Measurements from ENCODE around the gene MAGI2.
A peak's percentile ranks its signal among the peaks of the same experiment; 100 is the strongest.
"Not testable (repeated sequence)": the region's sequence is repeated elsewhere in the genome, so short reads cannot be mapped to it uniquely, and the experiment has no call there.

Gene MAGI2

GRCh38 chr7:78017591-78018100, 1435.8 kb downstream of the MAGI2 start:
- no peak for DNase-seq

- DNase-seq, result no peak
These were observed 1437.8 kb downstream of the MAGI2 start for GRCh38 chr7:78015574-78016260.

GRCh38 chr7:78014401-78014800, 1439.1 kb downstream of the MAGI2 start:
- no peak for DNase-seq

DNA sequence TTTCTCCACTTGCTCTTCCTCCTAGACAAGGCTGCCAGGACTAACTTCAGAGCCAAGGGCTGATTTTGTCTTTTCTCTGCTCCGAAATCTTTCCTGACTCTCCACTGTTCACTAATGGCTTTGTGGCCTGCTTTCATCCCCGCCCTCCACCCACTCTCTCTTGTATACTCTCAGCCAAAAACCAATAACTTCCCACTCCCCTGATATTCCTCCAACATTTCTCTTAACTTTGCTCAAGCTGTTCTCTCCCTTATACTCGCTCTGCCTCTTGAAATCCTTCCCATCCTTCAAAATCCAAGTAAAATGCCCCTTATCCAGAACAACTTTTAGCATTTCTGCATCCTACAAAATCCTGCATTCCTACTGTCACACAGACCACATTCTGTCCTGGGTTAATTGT, 1440.1 kb downstream of the MAGI2 start:
- no peak for DNase-seq

GRCh38 chr7:78011642-78012041, 1441.8 kb downstream of the MAGI2 start:
- no peak for DNase-seq

GRCh38 chr7:78007231-78007630, 1446.2 kb downstream of the MAGI2 start:
- DNase-seq, result no peak

DNA sequence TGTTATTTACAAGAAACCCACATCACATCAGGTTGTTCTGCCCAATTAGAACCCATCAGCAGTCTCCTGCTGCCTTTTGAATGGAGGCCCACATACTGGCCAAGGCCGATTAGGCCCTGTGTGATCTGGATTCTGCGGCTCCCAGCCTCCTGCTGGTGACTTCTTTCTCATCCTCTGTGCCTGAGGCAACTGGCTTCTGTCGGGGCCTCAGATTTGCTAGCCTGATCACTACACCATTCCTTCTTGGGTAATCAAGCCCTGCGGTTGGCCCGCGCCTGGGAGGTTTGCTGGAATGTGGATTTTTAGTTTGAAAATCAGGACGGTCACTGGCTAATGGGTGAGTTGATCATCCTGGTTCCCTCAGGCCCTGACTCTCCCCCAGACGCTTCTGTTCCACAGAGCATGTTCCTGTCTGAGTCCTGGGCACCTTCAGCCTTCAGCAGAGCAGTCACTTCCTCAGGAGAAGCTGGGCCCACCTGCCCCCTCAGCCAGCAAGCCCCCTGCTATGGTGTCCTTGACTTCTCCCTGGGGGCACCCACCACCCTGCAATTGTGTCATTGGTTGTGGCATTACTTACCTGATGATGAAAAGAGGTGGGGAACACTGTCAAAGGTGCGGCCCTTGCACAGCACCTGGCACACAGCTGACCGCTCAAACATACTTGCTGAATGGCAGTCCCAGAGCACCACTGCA, 1447.3 kb downstream of the MAGI2 start:
- DNase-seq, result no peak

DNA sequence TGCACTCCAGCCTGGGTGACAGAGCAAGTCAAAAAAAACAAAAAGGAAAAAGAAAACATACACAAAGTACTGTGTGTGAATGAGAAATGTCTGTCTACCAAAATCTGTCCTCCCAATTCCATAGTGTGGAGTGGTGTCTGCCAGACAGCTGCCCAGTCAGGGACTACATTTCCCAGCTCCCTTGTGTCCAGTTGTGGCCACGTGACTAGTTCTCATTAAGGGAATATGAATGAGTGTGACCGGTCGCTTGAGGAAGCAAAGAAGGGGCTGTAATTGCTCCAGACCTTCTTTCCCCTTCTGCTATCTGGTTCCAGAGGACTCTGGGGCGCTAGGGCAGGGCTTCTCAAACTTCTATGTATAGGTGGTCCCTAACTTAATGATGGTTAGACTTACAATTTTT, 1450.8 kb downstream of the MAGI2 start:
- DNase-seq, result no peak

DNA sequence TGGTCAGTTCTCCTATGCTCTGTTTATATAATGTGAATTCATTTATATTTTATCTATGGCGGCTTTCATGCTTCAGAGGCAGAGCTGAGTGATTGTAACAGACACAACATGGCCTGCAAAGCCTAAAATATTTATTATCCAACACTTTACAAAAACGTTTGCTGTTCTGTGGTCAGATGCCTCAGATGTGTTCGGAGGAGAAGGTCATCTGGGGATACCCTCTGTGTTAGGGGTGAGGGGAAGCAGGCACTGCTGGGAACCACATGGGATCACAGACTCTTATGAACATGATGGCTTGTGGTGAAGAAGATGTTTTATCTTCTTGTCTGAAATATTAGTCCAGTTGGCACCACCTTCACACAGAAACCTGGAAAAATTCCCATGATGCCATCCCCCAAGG, 1451.4 kb downstream of the MAGI2 start:
- DNase-seq, result no peak

DNA sequence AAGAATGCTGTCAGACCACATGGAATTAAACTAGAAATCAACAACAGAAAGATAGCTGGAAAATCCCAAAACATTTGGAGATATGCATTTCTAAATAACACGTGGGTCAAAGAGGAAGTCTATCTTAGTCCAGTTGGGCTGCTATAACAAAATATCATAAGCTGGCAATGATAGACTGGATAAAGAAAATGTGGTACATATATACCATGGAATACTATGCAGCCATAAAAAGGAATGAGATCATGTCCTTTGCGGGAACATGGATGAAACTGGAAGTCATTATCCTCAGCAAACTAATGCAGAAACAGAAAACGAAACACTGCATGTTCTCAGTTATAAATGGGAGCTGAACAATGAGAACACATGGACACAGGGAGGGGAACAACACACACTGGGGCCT, 1454.3 kb downstream of the MAGI2 start:
- DNase-seq, result not testable (repeated sequence)

DNA sequence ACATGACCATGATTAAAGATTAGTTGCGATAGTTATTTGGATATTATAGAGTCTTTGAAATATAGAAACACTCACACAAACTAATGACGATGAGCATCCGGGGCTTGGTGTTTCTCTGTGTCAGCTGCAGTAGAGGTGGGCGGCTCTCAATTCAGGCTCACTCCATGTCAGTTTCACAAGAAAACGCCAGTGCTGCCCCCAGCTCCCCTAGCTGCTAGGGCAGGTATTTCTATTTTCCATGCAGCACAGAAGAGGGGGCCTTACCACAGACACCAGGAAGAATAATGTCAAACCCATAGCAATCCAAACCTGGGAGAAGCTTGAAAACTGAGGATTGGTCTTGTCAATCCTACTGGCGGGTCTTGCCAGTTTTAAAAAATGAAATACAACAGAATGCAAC, 1457.8 kb downstream of the MAGI2 start:
- DNase-seq, result no peak

DNA sequence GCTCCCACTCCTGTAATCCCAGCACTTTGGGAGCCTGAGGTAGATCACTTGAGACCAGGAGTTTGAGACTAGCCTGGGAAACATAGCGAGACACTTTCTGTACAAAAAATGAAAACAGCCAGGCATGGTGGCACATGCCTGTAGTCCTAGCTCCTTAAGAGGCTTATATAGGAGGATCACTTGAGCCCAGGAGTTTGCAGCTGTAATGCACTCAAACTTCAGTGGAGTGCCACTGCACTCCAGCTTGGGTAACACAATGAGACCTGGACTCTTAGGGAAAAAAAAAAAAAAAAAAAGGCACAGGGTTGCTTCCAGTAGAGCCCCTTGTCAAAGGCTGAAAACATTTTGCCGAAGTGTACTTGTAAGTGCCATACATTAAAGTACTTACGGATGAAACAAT, 1459.6 kb downstream of the MAGI2 start:
- DNase-seq, result no peak

GRCh38 chr7:77991656-77992055, 1461.8 kb downstream of the MAGI2 start:
- no peak for DNase-seq

DNA sequence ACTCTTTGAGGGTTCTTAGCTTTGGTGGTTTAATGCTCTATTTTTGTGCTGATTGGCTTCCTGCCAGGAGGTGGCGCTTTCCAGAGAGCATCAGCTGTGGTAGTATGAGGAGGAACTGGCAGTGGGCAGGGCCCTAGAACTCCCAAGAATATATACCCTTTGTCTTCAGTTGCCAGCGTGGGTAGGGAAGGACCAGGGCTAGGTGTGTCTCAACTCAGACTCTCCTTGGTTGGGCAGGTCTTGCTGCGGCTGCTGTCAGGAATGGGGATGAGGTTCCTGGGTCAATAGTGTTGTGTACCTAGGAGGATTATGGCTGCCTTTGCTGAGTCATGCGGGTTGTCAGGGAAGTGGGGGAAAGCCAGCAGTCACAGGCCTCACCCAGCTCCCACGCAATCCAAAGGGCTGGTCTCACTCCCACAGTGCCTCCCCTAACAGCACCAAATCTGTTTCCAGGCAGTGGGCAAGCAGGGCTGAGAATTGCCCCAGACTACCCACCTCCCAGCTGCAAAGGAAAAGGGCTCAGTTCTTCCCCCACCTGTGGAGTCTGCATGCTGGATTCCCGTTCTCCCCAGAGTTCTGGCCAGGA, 1463.4 kb downstream of the MAGI2 start:
- peak; percentile 8 for DNase-seq

DNA sequence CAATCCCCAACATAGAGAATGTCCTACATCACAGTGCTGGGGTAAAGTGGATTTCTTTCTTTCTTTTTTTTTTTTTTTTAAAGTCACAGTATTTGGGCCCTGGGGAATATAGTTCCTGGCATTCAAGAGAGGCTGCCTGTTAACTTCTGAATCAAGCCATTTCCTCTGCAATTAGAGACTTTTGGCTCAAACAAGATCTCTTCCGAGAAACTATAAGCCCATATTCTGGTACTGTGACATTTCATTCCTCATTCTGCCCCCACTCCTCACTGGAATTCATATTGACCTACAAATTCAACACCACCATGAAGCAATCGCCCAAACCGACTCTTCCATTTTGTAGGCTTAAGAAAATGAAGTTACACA, 1467.5 kb downstream of the MAGI2 start:
- DNase-seq, result no peak

- no peak for DNase-seq
These were observed 1468.1 kb downstream of the MAGI2 start for GRCh38 chr7:77985232-77985973.

GRCh38 chr7:77983973-77984372, 1469.5 kb downstream of the MAGI2 start:
- no peak for DNase-seq

DNA sequence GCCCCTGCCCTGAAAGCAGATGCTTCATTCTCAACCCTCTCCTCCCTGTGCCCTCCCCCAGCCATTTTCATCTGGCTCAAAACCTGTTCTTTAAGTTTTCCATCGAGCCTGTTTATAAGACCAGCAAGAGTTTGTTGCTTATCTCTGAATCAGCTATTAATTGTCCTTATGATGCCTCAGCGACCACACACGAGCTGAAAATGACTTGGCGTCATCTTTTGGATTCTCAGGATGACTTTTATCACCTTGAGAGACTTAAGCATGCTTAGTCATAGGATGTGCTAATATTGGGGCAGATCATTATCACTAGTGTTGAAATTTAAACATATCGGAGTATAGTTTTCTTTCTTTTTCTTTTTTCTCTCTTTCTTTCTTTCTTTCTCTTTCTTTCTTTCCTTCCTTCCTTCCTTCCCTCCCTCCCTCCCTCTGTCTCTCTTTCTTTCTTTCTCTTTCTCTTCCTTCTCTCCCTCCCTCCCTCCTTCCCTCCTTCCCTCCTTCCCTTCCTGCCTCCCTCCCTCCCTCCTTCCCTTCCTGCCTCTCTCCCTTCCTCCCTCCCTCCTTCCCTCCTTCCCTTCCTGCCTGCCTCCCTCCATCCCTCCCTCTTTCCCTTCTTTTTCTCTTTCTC, 1470.4 kb downstream of the MAGI2 start:
- DNase-seq, result no peak

DNA sequence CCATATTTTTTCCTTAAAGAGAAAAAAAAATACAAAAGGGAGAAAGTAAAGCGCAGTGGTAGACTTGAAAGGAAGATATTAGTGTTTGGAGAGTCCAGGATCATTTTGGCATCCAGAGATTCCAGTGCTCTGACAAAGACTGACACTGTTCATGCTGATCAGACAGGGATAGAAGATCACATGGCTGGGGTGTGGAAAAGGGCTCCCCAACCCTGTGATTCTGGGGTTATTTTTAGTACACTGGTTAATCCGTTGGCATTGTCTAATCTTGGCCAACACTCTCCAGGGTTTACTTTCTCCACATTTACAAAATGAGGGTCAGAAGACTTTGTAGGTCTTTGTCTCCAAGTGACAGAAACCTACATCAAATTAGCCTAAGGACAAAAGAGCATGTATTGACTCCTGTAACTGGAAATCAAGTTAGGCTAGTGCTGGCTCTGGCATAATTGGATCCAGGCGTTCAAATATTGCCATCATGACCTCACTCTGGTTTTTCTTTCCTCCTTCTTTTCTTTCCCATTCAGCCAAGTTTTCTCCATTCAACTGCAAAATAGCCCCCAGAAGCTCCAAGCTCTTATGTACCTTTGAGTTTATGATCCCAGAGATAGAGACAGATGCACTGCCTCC, 1473.3 kb downstream of the MAGI2 start:
- DNase-seq, result no peak

- DNase-seq, result no peak
These were observed 1474.2 kb downstream of the MAGI2 start for GRCh38 chr7:77979219-77979618.

DNA sequence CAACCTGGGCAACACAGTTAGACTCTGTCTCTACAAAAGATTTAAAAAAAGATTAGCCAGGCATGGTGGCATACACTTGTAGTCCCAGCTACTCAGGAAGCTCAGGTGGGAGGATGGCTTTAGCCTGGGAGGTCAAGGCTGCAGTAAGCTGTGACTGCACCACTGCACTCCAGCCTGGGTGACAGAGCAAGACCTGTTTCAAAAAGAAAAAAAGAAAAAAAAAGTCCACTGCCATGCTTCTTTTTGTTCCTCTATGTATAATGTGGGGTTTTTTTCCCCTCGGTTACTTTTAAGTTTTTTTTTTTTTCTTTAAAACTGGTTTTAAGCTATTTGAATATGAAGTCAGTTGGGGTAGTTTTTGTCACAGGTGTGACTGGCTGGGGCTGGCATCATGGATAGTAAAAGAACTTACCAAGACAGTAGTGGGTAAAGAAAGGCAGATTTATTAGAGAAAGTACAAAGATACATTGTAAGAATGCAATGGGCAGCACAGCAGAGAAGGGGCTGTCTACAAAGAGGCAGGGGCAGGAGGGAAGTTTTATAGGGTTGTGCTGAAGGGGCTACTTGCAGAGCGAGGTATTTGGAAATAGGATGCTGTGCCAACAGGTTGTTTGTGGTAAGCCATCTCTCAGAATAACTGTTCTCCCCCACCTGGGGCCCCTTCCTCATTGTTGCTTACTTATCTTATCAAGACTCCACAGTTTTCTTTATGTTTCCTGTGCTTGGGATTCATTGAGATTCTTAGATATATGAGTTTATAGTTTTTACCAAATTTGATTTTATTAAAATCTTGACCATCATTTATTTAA, 1477.6 kb downstream of the MAGI2 start:
- no peak for DNase-seq
